AG09309 (cell line): Measurements from ENCODE around the gene PRKAA2.

Experiments
- DNase-seq: peaks from one replicate; pipeline ENCODE4 v3.0.0-alpha.2; 2010; ENCODE audit warnings: low read depth
- H3K4me3 ChIP-seq: 2 replicates; pipeline ENCODE4 v1.5.1; 2011; ENCODE audit warnings: mild to moderate bottlenecking, low read depth, low read length, moderate library complexity; ENCODE audit not compliant: control insufficient read depth
- CTCF ChIP-seq: IDR thresholded peaks from 2 replicates; pipeline ENCODE4 v1.5.1; 2011; ENCODE audit warnings: mild to moderate bottlenecking, low read depth, low read length, inconsistent platforms; ENCODE audit not compliant: insufficient read depth, control insufficient read depth; ENCODE audit errors: missing control alignments

Gene PRKAA2

DNA sequence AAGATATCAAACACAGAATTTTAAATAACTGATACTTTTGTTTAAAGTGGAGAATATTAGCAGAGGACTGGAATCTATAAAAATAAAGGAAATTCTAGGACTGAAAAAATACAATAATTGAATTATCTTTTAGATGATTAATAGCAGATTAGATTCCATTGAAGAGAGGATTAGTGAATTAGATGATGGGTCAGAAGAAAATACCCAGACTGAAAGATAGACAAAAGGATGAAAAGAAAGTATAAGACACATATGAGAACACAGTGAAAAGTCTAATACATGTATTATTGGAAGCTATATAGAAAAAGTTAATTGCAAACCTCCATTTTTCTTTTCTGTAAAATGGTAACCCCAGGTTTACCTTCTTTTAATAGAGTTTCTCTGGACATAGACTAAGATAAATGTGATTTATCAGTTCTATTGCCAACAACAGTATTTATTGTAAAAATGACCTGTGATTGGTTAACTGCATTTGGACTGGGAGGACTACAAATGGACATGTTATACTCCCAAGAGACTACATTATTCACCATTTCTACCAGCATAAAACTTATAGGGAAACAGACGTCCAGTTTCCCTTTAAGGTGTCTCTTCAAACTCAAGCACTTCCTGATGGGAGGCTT, 11.0 kb downstream of the PRKAA2 start:
- no peak overlapping the region for H3K4me3 ChIP-seq
- TF ChIP-seq CTCF, result no peak
- DNase-seq, result no peak

- no peak overlapping the region for H3K4me3 ChIP-seq
- no peak for DNase-seq
- no peak for TF ChIP-seq CTCF
Observed at GRCh38 chr1:56658254-56658653, 13.1 kb downstream of the PRKAA2 start.

- no peak for DNase-seq
- no peak for TF ChIP-seq CTCF
- no peak overlapping the region for H3K4me3 ChIP-seq
Observed at GRCh38 chr1:56660293-56660692, 15.2 kb downstream of the PRKAA2 start.

- DNase-seq, result no peak
- TF ChIP-seq CTCF, result no peak
Observed at GRCh38 chr1:56663846-56664245, 18.7 kb downstream of the PRKAA2 start.

GRCh38 chr1:56665384-56665783, 20.3 kb downstream of the PRKAA2 start:
- no peak overlapping the region for H3K4me3 ChIP-seq
- DNase-seq, result no peak
- TF ChIP-seq CTCF, result no peak

More at GRCh38 chr1:56663846-56664245, 18.7 kb downstream of the PRKAA2 start:
- H3K4me3 ChIP-seq, result no peak overlapping the region

DNA sequence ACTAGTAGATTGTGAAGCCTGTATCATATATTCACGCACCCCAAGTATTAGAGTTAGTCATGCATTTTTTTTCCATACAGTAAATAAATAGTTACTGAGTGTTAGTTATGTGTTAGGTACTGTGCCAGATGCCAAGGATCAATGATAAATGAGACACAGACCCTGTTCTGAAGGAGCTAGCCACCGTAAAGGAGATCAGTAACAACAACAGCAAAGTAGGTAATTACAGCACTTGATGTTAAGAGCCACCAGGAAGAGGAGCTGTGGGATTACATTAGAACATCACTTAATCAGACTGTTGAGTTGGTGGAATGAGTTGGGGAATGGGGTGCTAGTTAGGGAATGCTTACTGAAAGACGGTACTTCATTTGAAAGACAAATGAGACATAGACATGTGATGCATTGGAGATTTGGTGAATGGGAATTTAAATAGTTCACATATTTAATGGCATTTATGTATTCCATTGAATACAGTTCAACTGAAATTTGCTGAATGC, 21.0 kb downstream of the PRKAA2 start:
- H3K4me3 ChIP-seq, result no peak overlapping the region
- no peak for TF ChIP-seq CTCF
- DNase-seq, result no peak
